Measurements from ENCODE around the gene CMTM8.

CMTM8 gene

GRCh38 chr3:32229565-32229964 lies 8.9 kb upstream of the CMTM8 start:
- FAIRE-seq: no peak

GRCh38 chr3:32236377-32236776 lies 2.1 kb upstream of the CMTM8 start:
- no peak for FAIRE-seq

GRCh38 chr3:32237670-32238452 lies 619 bp upstream of the CMTM8 start:
- no peak for FAIRE-seq

- no peak for FAIRE-seq
These were observed 1.1 kb downstream of the CMTM8 start for GRCh38 chr3:32239307-32240158.

GRCh38 chr3:32240159-32240545 lies 1.7 kb downstream of the CMTM8 start:
- no peak for FAIRE-seq

- FAIRE-seq: no peak
These were observed 2.6 kb downstream of the CMTM8 start for GRCh38 chr3:32241100-32241499.

- no peak for FAIRE-seq
These were observed 5.0 kb downstream of the CMTM8 start for GRCh38 chr3:32243519-32243918.

GRCh38 chr3:32245200-32245599 lies 6.7 kb downstream of the CMTM8 start:
- FAIRE-seq: no peak

- no peak for FAIRE-seq
These were observed 7.7 kb downstream of the CMTM8 start for GRCh38 chr3:32246079-32246675.

GRCh38 chr3:32249184-32249782 lies 10.8 kb downstream of the CMTM8 start:
- no peak for FAIRE-seq

GRCh38 chr3:32254268-32254667 lies 15.8 kb downstream of the CMTM8 start:
- no peak for FAIRE-seq

- FAIRE-seq: no peak
These were observed 16.9 kb downstream of the CMTM8 start for GRCh38 chr3:32255345-32255744.

GRCh38 chr3:32256206-32256605 lies 17.7 kb downstream of the CMTM8 start:
- no peak for FAIRE-seq

GRCh38 chr3:32257042-32257441 lies 18.6 kb downstream of the CMTM8 start:
- no peak for FAIRE-seq

- no peak for FAIRE-seq
These were observed 19.4 kb downstream of the CMTM8 start for GRCh38 chr3:32257641-32258438.

GRCh38 chr3:32258869-32259268 lies 20.4 kb downstream of the CMTM8 start:
- FAIRE-seq: no peak

GRCh38 chr3:32261545-32261944 lies 23.1 kb downstream of the CMTM8 start:
- no peak for FAIRE-seq

- no peak for FAIRE-seq
These were observed 23.7 kb downstream of the CMTM8 start for GRCh38 chr3:32262201-32262600.

GRCh38 chr3:32274306-32274705 lies 35.8 kb downstream of the CMTM8 start:
- no peak for FAIRE-seq

- FAIRE-seq: no peak
These were observed 37.0 kb downstream of the CMTM8 start for GRCh38 chr3:32275506-32275905.

GRCh38 chr3:32276279-32276841 lies 37.9 kb downstream of the CMTM8 start:
- no peak for FAIRE-seq

- no peak for FAIRE-seq
These were observed 40.2 kb downstream of the CMTM8 start for GRCh38 chr3:32278714-32279113.
